GM12892 (cell line): ENCODE results near the gene ANKRD60.

Experiments used
- POLR2A ChIP-seq: IDR thresholded peaks from 2 replicates; pipeline ENCODE4 v1.6.1; 2011; ENCODE audit warnings: low read depth, low read length, control low read depth
- POLR2AphosphoS5 ChIP-seq: IDR thresholded peaks from 2 replicates; pipeline ENCODE4 v1.6.1; 2011; ENCODE audit warnings: low read depth, low read length, control low read depth
- TAF1 ChIP-seq: IDR thresholded peaks from 2 replicates; pipeline ENCODE4 v1.6.1; 2011; ENCODE audit warnings: low read depth, mild to moderate bottlenecking, control low read depth, low read length, borderline replicate concordance

DNA sequence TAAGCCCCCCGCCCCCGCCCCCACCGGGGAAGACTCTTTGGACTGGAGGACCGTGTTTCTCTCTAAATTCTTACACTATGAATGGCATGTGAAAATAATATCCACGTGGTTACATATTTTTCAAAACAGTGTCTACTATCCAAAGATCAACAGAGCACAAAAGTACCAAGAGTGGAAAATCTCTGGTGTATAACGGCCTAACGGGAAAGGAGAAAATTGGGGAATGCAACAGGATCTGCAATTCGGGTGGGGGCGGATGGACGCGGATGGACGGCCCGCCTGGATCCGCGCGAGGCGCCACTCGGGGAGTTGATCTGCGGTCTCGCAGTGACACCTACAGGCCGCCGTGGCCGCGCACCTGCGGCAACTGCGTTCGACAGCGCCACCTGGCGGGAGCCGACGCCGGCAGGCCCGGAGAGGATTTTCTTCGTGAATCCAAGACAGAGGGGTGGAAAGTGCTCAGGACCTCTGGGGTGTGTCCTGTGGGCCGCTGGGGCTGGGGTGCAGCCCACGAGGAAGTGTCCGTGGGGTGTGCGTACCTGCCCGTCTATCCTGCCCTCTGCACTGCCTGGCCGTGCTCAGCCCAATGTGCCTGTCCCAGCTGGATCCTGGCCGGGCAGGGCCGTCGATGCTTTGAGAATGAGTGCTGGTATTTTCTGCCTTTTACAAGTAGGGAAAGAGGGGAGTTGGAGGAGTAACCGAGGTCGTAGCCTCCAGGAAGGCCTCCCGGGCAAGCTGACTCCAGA, 18.6 kb downstream of the ANKRD60 start:
- no peak for TF ChIP-seq POLR2AphosphoS5
- no peak for TF ChIP-seq POLR2A
- no peak for TF ChIP-seq TAF1
